GM21529 (cell line): Measurements from ENCODE around the gene NCBP2L.
"Not testable (repeated sequence)": the region's sequence is repeated elsewhere in the genome, so short reads cannot be mapped to it uniquely, and the experiment has no call there.

Experiments used
- ATAC-seq: cut with Tn5 transposase; IDR thresholded peaks from one replicate; pipeline ENCODE4 v1.9.1; 2021; ENCODE audit not compliant: unreplicated experiment

The NCBP2L gene

GRCh38 chrX:107804427-107804826 is 26.9 kb downstream of the NCBP2L start:
- ATAC-seq = no peak

GRCh38 chrX:107805179-107805578 is 27.6 kb downstream of the NCBP2L start:
- no peak for ATAC-seq

GRCh38 chrX:107810053-107810452 is 32.5 kb downstream of the NCBP2L start:
- ATAC-seq = not testable (repeated sequence)

GRCh38 chrX:107818900-107819521 is 41.5 kb downstream of the NCBP2L start:
- ATAC-seq = no peak

- ATAC-seq = no peak
These were observed 45.5 kb downstream of the NCBP2L start for GRCh38 chrX:107823042-107823441.

GRCh38 chrX:107823456-107823855 is 45.9 kb downstream of the NCBP2L start:
- no peak for ATAC-seq

GRCh38 chrX:107825698-107826237 is 48.2 kb downstream of the NCBP2L start, which contains the start of gene MID2:
MID2 (plus strand) TSS chrX:107825866; CDS start chrX:107826427, 561 bp downstream.
- peak; percentile 34 for ATAC-seq

- peak; percentile 66 for ATAC-seq
These were observed 48.9 kb downstream of the NCBP2L start for GRCh38 chrX:107826238-107827029.

GRCh38 chrX:107827030-107827831 is 49.7 kb downstream of the NCBP2L start:
- ATAC-seq = no peak

GRCh38 chrX:107827852-107828251 is 50.3 kb downstream of the NCBP2L start:
- ATAC-seq = no peak

- no peak for ATAC-seq
These were observed 52.3 kb downstream of the NCBP2L start for GRCh38 chrX:107829878-107830277.

- no peak for ATAC-seq
These were observed 53.7 kb downstream of the NCBP2L start for GRCh38 chrX:107831071-107831730.

- no peak for ATAC-seq
These were observed 57.0 kb downstream of the NCBP2L start for GRCh38 chrX:107834275-107835201.

- no peak for ATAC-seq
These were observed 59.4 kb downstream of the NCBP2L start for GRCh38 chrX:107836958-107837357.

- no peak for ATAC-seq
These were observed 63.4 kb downstream of the NCBP2L start for GRCh38 chrX:107840971-107841370.

GRCh38 chrX:107842715-107843400 is 65.3 kb downstream of the NCBP2L start:
- ATAC-seq = no peak
